MM.1S (cell line): ENCODE data around the gene EPHA10.

Experiments
- DNase-seq: peaks from one replicate; pipeline ENCODE4 v3.0.0-alpha.2; 2015
- H2AFZ ChIP-seq: fragments of 300-600 bp; sonication (generic); 2 replicates; pipeline ENCODE4 v1.6.0; 2016; ENCODE audit warnings: antibody characterized with exemption, low read length
- H3F3A ChIP-seq: fragments of 300-600 bp; sonication (generic); 2 replicates; pipeline ENCODE4 v1.6.1; 2016; ENCODE audit warnings: mild to moderate bottlenecking, antibody characterized with exemption, low read length, moderate library complexity, mixed read lengths; ENCODE audit not compliant: insufficient read depth
- H3K27ac ChIP-seq: fragments of 300-600 bp; sonication (generic); 2 replicates; pipeline ENCODE4 v1.5.1; 2016; ENCODE audit warnings: mild to moderate bottlenecking, low read length
- H3K27me3 ChIP-seq: fragments of 300-600 bp; sonication (generic); replicated peaks from 2 replicates; pipeline ENCODE4 v1.6.0; 2016; ENCODE audit warnings: low read length; ENCODE audit not compliant: insufficient read depth
- H3K36me3 ChIP-seq: fragments of 300-600 bp; sonication (generic); replicated peaks from 2 replicates; pipeline ENCODE4 v1.6.1; 2016; ENCODE audit warnings: mild to moderate bottlenecking, low read length, mixed read lengths; ENCODE audit not compliant: insufficient read depth
- H3K4me1 ChIP-seq: fragments of 300-600 bp; sonication (generic); 2 replicates; pipeline ENCODE4 v1.6.1; 2016; ENCODE audit warnings: low read length, mixed read lengths
- H3K4me2 ChIP-seq: fragments of 300-600 bp; sonication (generic); 2 replicates; pipeline ENCODE4 v1.6.0; 2016; ENCODE audit warnings: low read depth, low read length
- H3K4me3 ChIP-seq: fragments of 300-600 bp; sonication (generic); 2 replicates; pipeline ENCODE4 v1.5.1; 2016; ENCODE audit warnings: low read length, mixed read lengths
- H3K79me2 ChIP-seq: fragments of 300-600 bp; sonication (generic); 2 replicates; pipeline ENCODE4 v1.6.1; 2016; ENCODE audit warnings: mixed run types, low read length, mixed read lengths
- H3K9ac ChIP-seq: fragments of 300-600 bp; sonication (generic); 2 replicates; pipeline ENCODE4 v1.6.1; 2016; ENCODE audit warnings: low read length, mixed read lengths
- H3K9me2 ChIP-seq: fragments of 300-600 bp; sonication (generic); replicated peaks from 2 replicates; pipeline ENCODE4 v1.6.1; 2016; ENCODE audit warnings: mild to moderate bottlenecking, low read length, mixed read lengths; ENCODE audit not compliant: insufficient read depth
- H3K9me3 ChIP-seq: fragments of 300-600 bp; sonication (generic); replicated peaks from 2 replicates; pipeline ENCODE4 v1.6.1; 2016; ENCODE audit warnings: mild to moderate bottlenecking, low read length, mixed read lengths; ENCODE audit not compliant: insufficient read depth
- H4K20me1 ChIP-seq: fragments of 300-600 bp; sonication (generic); 2 replicates; pipeline ENCODE4 v1.6.1; 2016; ENCODE audit warnings: mild to moderate bottlenecking, low read length, moderate library complexity, mixed read lengths; ENCODE audit not compliant: insufficient read depth
- EZH2 ChIP-seq: fragments of 300-600 bp; sonication (generic); optimal IDR thresholded peaks from 2 replicates; pipeline ENCODE3; 2017; ENCODE audit warnings: low read depth, mild to moderate bottlenecking, antibody characterized with exemption, low read length, mixed read lengths
- EZH2phosphoT487 ChIP-seq: fragments of 300-600 bp; sonication (generic); IDR thresholded peaks from 2 replicates; pipeline ENCODE4 v1.6.1; 2018; ENCODE audit warnings: antibody characterized with exemption, low read length
- TF ChIP-seq, protein P1 (sequence below): fragments of 300-600 bp; sonication (generic); IDR thresholded peaks from 2 replicates; pipeline ENCODE4 v1.5.1; 2016; ENCODE audit warnings: antibody characterized with exemption, low read length, mixed read lengths

EPHA10 gene

DNA sequence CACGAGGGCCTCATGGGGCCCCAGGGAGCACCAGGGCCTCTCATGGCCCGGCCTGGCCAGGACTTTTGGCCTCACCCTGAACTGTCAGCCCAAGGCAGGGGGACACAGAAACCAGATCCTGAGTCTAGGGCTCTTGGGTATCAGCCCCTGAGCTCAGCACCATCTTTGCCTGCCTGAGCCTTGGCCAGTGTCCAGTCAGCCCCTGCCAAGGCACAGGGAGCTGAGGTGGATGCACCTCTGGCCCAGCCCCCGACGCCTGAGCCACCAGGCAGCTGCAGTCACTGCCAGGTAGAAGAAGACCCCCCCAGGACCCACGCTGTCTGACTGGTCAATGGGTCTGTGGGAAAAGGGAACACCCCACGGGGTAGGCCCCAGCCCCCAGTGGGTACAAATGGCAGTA lies 47.3 kb downstream of the EPHA10 start:
- no peaks in the 10 kb centered on the region for H3K36me3 ChIP-seq
- no peak overlapping the region for H3K4me2 ChIP-seq
- no peaks in the 10 kb centered on the region for H3K4me1 ChIP-seq
- no peak overlapping the region for H3K4me3 ChIP-seq
- no peaks in the 10 kb centered on the region for H3K27me3 ChIP-seq
- H3K79me2 ChIP-seq, result no peaks in the 10 kb centered on the region
- H3K9me3 ChIP-seq, result no peaks in the 10 kb centered on the region
- H3K9me2 ChIP-seq, result no peaks in the 10 kb centered on the region
- H3F3A ChIP-seq, result no peaks in the 10 kb centered on the region
- no peak overlapping the region for H3K9ac ChIP-seq
- no peak overlapping the region for H3K27ac ChIP-seq
- no peak overlapping the region for H2AFZ ChIP-seq
- no peaks in the 10 kb centered on the region for H4K20me1 ChIP-seq
- DNase-seq, result no peak
- TF ChIP-seq EZH2 (no peak), EZH2phosphoT487 (no peak)
- TF ChIP-seq, protein P1, sequence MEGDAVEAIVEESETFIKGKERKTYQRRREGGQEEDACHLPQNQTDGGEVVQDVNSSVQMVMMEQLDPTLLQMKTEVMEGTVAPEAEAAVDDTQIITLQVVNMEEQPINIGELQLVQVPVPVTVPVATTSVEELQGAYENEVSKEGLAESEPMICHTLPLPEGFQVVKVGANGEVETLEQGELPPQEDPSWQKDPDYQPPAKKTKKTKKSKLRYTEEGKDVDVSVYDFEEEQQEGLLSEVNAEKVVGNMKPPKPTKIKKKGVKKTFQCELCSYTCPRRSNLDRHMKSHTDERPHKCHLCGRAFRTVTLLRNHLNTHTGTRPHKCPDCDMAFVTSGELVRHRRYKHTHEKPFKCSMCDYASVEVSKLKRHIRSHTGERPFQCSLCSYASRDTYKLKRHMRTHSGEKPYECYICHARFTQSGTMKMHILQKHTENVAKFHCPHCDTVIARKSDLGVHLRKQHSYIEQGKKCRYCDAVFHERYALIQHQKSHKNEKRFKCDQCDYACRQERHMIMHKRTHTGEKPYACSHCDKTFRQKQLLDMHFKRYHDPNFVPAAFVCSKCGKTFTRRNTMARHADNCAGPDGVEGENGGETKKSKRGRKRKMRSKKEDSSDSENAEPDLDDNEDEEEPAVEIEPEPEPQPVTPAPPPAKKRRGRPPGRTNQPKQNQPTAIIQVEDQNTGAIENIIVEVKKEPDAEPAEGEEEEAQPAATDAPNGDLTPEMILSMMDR, result no peak

DNA sequence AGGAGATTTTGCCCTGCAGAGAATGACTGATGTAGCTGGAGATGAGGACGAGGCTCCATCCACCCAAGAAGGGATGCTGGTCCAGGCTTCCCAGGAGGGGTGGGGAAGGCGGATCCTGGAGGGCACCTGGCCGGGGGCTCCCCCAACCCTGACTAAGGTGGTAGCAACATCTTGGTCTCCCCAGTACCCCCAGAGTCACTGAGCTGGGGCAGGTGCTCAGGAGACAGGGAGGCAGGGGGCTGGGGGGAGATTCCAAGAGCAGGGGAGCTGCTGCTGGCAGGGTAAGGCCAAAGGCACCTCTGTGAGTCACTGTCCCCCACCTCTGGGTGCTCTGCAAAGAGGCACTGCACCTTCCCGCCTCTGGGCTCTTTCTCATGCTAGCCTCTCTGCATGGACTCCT lies 48.6 kb downstream of the EPHA10 start:
- Histone ChIP-seq H3K4me1 (no peaks in the 10 kb centered on the region), H3K9me3 (no peaks in the 10 kb centered on the region), H4K20me1 (no peaks in the 10 kb centered on the region), H3K79me2 (no peaks in the 10 kb centered on the region), H3K27me3 (no peaks in the 10 kb centered on the region), H3F3A (no peaks in the 10 kb centered on the region), H3K4me2 (no peak overlapping the region), H2AFZ (no peak overlapping the region), H3K4me3 (no peak overlapping the region), H3K27ac (no peak overlapping the region), H3K9ac (no peak overlapping the region), H3K9me2 (no peaks in the 10 kb centered on the region), H3K36me3 (no peaks in the 10 kb centered on the region)
- no peak for TF ChIP-seq EZH2phosphoT487
- TF ChIP-seq, protein P1, result no peak
- TF ChIP-seq EZH2, result no peak
- no peak for DNase-seq

- Histone ChIP-seq H3K4me3 (no peak overlapping the region), H2AFZ (no peak overlapping the region), H3K9ac (no peak overlapping the region), H3K27me3 (no peaks in the 10 kb centered on the region), H3K9me2 (no peaks in the 10 kb centered on the region), H4K20me1 (no peaks in the 10 kb centered on the region), H3F3A (no peaks in the 10 kb centered on the region), H3K27ac (no peak overlapping the region), H3K36me3 (no peaks in the 10 kb centered on the region), H3K79me2 (no peaks in the 10 kb centered on the region), H3K9me3 (no peaks in the 10 kb centered on the region), H3K4me1 (no peaks in the 10 kb centered on the region), H3K4me2 (no peak overlapping the region)
- DNase-seq, result no peak
- TF ChIP-seq, protein P1, result no peak
- no peak for TF ChIP-seq EZH2
- no peak for TF ChIP-seq EZH2phosphoT487
Measured at GRCh38 chr1:37714689-37715088, 50.2 kb downstream of the EPHA10 start.

GRCh38 chr1:37714226-37714625 lies 50.7 kb downstream of the EPHA10 start:
- no peaks in the 10 kb centered on the region for H3K9me3 ChIP-seq
- no peak overlapping the region for H3K9ac ChIP-seq
- TF ChIP-seq EZH2phosphoT487, result no peak
- no peak for TF ChIP-seq EZH2
- TF ChIP-seq, protein P1, result no peak
- no peaks in the 10 kb centered on the region for H3F3A ChIP-seq
- no peaks in the 10 kb centered on the region for H3K36me3 ChIP-seq
- H3K4me3 ChIP-seq, result no peak overlapping the region
- no peaks in the 10 kb centered on the region for H3K9me2 ChIP-seq
- H3K4me1 ChIP-seq, result no peaks in the 10 kb centered on the region
- no peak for DNase-seq
- H3K27ac ChIP-seq, result no peak overlapping the region
- no peak overlapping the region for H2AFZ ChIP-seq
- no peaks in the 10 kb centered on the region for H4K20me1 ChIP-seq
- H3K4me2 ChIP-seq, result no peak overlapping the region
- no peaks in the 10 kb centered on the region for H3K79me2 ChIP-seq
- no peaks in the 10 kb centered on the region for H3K27me3 ChIP-seq
